Activated CD8-positive, alpha-beta memory T cell treated with anti-CD3 and anti-CD28 coated beads, Interleukin-2, amount 50 U/mL, for 48 hours (primary cell): Measurements from ENCODE around the gene CNTNAP2.

Experiments
- DNase-seq: peaks from one replicate; pipeline ENCODE4 v3.0.0-alpha.2; 2020

CNTNAP2 gene

DNA sequence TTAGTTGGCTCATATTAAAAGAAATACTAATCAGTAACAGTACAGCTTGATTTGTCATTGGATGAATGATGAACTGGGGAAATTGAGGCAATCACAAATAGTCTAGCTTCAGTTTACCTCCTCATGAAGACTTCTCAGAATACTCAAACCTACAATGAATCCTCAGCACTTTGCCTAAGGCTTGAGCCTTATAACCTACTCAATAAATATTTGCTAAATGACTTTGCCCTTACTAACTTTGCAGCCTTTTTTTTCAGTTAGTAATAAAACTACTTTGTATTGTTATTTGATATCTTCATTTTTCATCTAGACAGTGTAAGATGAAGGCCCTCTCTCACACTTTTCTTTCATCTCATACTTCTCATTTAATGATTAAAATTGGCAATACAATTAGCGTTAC lies 1311.5 kb downstream of the CNTNAP2 start:
- DNase-seq, result no peak

DNA sequence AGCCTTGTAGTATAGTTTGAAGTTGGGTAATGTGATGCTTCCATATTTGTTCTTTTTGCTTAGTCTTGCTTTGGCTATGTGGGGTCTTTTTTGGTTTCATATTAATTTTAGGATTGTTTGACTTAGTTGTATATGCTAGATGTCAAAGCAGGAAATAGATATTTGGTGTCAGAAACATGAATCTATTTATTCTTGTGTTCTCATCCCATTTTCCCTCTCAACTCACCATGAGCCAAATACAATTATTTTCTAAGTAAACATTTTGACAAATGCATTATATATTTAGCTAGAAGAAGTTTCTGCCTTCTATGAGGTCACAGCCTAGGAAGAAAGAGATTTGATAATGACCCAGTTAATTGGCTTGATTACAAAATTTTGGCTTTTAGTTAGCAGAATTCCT lies 1313.4 kb downstream of the CNTNAP2 start:
- DNase-seq, result no peak

DNA sequence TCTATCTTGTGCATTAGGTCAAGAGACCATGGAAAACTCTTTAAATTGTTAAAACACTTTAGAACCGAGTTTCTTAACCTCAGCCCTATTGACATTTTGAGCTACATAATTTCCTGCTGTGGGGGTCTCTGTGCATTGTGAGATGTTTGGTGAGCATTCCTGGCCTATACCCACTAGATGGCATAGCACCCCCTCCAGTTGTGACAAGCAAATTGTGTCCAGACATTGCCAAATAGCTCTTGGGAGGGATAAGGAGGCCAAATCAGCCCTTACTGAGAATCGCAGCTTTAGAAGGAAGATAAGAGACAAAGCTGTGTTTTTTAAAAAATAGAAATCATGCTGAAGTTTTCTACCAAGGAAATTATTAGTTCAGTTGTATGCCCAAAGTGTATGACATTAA lies 1315.5 kb downstream of the CNTNAP2 start:
- DNase-seq, result no peak

DNA sequence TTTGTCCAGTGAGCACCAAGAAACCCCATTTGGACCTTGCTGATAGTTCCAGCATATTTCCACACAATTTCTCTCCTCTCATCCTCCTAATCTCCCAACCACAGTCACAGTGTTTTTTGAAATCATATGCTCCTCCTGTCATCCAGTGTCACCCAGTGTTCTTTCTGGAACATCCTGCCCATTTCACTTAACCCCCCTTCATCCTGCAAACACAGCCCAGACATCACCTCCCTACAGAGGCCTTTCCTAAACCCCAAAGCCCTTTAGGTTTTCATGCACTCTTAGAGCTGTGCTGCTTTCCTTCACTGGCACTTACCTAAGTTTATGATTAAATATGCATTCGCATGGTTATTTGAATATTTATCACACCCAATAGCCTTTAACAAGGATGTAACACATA lies 1316.0 kb downstream of the CNTNAP2 start:
- no peak for DNase-seq

DNA sequence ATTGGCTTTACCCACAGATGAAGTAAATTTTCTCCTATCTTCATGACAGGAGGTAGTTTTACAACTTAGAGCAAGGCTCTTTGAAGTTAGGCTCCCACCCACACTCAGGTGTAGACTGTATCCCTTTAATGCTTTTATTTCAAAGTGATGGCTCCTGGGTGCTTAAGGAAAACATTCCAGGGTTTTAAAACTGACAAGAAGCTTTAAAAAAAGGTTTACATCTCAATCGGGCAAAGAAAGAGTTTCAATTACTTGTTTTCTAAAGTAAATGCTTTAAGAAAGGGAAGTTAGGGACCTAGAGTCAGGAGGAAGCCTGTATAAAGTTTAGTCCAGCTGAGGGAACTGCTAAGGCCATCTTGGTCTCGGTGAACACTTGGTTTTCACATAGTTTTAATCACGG lies 1320.1 kb downstream of the CNTNAP2 start:
- DNase-seq, result no peak

DNA sequence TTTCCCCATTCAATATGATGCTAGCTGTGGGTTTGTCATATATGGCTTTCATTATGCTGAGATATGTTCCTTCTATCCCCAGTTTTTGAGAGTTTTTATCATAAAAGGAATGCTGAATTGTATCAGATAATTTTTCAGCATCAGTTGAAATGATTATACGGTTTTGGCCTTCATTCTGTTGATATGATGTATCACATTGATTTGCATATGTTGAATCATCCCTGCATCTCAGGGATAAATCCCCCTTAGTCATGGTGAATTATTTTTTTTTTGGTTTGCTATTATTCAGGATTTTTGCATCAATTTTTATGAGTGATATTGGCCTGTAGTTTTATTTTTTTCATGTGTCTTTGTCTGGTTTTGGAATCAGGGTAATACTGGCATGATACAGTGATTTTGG lies 1321.6 kb downstream of the CNTNAP2 start:
- DNase-seq, result no peak

DNA sequence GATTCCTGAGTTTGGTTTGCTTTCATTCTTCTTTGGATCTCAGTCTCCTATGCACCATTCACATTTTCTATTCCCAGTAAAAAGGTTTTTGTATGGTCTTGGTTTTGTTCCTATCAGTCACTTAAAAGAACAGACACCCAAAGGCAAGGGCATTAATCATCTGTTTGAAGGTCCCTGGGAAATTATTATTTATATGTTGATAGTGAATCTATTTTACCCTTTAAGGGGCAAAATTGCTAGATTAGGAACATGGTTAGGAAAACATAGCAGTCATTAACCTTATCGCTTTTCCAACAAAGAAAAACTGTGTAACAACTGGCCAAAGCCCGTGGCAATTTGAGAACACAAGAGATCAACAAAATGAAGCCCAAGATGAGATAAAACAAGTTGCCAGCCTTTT lies 1327.3 kb downstream of the CNTNAP2 start:
- no peak for DNase-seq

DNA sequence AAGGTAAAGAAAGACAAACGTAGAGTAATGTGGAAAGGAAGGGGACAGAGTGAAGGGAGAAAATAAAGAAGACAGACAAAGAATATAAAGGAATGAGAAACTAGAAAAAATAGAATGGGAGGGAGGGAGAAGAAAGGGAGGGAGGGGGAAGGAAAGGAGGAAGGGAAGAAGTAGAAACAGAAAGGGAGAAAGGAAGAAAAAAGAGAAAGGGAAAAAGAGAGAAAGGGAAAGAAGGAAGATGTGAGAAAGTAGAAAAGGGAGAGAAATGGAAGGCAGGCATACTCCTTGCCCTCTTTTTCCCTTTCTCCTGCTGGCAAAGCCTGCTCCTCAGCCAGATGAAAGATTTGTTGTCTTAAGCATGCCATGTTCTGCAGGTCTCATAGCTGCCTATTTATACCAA lies 1336.2 kb downstream of the CNTNAP2 start:
- DNase-seq, result no peak

DNA sequence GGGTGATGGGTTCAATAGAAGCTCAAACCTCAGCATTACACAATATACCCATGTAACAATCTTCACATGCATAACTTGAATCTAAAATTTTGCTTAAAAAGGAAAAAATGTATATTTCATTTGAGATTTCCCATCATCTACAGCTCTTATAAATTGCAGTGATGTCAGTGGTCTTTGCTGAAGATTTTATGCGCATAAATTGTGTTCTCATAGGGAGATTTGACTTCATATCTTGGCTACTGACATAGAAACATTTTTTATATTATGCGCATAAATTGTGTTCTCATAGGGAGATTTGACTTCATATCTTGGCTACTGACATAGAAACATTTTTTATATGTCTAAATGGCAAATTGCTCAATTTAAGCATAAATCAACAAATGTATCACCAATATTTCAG lies 1348.6 kb downstream of the CNTNAP2 start:
- DNase-seq, result no peak

DNA sequence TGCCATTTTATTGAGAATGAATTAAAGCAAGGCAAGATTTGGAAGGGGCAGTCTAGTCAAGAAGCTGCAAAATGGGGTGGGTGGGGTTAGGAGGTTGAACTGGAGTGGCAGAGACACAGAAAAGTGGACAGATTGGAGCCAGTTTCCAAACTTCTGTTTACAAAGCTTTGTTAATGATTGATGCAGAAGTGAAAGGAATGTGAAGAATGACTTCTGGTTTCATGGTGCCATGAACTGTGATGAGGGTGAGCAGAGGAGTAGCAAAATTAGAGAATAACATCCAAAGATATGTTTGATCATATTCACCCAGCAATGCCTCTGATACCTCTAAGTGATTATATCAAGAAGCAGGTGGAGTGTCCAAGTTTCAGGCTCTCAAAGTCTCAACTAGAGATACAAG lies 1356.0 kb downstream of the CNTNAP2 start:
- no peak for DNase-seq

DNA sequence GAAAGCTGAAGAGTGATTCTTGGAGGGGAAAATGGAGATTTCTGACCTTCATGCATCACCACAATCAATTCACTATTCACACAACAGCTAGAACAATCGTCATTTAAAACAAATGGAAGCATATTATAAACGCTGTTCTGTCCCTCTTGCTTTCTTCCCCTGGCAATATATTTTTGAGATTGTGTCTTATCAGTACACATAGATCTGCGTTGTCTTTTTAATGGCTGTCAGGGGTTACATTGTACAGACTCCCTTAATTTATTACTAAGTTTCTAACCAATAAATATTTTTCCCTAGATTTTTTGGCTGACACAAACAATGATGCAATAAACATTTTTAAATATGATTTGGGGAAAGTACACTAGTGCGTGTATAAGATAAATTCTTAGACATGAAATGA lies 1358.3 kb downstream of the CNTNAP2 start:
- DNase-seq, result no peak

DNA sequence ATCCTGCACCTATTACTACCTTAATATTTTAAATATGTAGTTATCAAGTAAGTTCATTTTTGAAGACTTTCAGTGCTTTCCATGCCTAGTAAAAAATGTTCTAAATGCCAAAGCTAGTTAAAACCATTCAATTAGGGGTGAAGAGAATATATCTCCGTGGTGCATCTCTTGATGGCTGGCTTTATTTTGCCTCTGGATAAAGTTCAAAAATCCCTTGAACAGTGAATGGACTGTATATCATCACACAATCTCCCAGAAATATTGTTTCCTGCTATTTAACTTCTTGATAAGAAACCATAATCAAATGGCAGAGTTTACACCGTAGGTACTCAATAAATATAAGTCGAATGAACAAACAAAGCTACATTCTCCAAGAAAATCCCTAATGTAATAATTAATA lies 1360.9 kb downstream of the CNTNAP2 start:
- no peak for DNase-seq

DNA sequence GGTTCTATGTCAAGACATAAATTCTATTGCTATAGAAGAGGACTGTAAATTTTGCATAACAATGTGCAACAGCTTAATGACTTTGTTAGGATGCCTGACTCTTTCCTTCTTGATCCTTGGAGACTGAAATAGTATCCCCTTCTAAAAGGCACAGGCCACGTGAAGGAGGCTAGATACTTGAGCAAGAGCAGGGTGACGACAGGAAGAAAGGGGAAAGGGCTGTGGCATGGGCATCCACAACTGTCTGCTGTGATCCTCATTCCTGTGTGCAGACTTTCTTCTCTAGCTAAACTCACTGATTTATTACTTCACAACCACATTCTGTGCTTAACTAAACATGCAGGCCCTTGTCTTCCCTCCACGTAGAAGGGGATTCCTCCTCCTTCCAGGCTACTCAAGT lies 1362.2 kb downstream of the CNTNAP2 start:
- no peak for DNase-seq

DNA sequence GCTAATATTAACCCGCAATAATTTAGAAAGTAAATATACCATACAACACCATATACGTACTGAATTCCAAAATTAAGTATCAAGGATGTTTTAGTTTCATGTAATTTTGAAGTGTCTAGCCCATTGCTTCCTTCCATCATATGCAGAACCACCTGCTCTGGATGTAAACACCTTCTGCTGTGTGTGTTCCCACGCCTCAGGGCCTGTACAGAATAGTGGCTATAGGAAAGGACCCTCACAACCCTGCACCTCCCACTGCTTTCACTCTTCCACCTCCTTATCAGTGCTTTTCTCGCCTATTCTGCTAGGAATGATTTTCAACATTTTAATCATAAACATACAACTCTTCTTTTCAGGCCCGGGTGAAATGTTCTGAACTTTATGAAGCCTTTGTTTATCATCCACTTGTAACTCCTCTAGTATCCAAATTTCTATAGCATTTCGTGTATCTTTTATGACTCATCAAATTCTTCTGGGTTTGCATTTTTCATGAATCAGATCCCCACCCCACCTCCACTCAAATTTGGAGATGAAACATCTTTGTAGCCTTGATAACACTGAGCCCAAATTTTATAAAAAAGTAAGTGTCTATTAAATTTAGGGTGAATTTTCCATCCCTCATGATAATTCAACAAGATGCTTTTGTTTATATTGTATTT lies 1367.2 kb downstream of the CNTNAP2 start:
- DNase-seq, result no peak

DNA sequence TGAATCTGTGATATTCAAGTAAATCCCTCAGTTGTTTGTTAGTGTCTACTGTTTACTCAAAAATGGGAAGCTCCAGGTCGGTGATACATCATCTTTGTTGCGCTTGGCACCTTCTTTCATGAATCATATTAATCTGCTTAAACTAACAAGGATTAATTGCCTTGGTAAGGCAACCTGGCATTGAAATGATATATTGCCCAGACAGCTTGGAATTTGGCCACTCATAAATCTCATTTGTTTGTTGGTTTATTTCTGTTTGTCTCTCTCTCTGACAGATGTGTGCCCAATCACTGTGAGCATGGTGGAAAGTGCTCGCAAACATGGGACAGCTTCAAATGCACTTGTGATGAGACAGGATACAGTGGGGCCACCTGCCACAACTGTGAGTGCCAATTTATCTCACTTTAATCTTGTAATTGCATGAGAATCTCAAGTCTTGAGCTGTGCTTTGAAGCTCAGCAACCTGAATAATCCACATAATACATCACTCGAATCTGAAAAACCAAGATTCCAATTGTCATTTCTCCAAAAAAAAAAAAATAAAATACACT lies 1369.1 kb downstream of the CNTNAP2 start:
- DNase-seq, result no peak

DNA sequence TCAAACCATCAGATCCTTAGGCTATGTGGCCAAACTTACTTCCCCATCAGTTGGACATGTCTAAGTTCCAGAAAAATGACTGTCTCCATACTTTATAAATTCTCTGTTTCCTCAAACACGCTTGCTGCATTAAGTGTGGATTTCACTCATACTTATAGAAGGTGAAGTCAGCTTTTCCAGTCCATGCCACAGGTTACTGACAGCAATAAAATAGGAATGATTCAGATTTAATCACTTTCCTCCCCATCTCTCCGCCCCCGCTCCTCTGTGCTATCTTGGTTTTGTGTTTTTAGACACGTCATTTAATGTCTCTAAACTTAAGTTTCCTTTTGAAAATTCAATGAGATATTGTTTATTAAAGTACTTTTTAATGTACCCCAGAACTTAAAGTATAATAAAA lies 1376.0 kb downstream of the CNTNAP2 start:
- DNase-seq, result no peak

DNA sequence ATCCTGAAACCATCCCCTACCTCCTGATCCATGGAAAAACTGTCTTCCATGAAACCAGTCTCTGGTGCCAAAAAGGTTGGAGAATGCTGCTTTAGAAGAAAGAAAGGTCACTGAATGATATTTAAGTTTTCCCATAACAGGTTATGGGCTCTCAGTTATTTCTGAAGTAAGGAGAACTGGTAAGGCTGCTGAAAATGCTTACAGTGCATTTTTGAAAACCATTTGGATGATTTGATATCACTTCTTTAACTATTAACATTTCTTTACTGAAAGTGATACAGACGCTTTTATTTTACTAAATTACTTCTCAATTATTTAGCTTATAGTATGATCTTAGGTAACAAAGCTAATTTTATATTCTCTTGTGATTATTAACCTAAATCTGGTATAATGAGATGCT lies 1379.6 kb downstream of the CNTNAP2 start:
- DNase-seq, result no peak

DNA sequence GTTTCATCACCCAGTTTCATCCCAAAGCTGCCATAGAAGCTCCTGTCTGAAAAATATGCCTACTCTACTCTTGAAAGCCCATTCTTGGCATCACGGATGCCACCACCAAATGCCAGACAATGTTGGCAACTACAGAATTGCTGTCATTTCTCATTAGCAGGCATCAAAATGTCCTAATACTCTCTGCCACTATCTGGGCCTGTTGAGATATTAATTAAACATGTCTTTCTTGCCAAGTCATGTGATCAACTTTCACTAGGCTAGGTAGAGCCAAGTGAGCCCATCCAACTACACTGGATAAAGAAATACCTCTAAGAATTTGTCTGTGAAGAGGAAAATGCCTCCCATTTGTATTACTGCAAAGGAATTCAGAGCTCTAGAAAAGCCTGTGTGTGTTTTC lies 1380.6 kb downstream of the CNTNAP2 start:
- no peak for DNase-seq

DNA sequence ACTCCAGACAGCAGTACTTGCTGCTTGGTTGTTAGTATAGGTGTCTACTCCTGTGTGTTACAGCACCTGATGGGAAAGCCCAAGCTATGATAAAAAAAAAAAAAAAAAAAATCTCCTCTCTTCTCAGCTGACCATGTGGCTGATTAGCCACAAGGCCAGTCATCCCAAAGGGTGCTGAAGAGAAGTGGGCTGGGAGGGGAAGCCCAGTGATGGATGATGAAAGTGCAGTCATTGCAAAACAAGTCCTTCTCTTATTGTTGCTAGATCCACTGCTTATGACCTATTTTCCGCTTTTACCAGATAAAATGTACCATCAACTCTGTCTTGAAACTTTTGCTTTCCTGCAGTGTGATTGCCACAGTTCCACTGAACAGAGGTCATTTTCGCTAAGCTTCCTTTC lies 1381.5 kb downstream of the CNTNAP2 start:
- no peak for DNase-seq

DNA sequence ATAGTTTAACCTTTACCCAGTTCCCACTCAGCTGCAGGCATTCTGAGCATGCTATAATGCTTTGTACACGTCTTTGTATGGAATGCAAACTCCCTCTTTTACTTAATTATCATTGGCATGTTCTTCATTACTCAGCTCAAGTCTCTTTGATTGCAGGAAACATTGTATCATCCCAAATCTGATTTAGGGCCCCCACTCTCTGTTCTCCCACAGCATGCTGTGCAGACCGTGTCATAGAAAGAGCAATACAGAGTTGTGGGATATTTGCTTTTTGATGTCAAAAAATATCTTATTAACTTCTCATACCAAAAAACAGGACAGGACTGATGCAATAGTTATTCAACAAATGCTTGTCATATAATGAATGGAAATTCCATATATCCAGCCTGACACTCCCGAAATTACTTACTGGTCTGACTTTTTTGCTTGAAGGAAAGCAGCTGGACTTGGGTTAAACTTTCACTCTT lies 1392.5 kb downstream of the CNTNAP2 start:
- DNase-seq, result no peak

DNA sequence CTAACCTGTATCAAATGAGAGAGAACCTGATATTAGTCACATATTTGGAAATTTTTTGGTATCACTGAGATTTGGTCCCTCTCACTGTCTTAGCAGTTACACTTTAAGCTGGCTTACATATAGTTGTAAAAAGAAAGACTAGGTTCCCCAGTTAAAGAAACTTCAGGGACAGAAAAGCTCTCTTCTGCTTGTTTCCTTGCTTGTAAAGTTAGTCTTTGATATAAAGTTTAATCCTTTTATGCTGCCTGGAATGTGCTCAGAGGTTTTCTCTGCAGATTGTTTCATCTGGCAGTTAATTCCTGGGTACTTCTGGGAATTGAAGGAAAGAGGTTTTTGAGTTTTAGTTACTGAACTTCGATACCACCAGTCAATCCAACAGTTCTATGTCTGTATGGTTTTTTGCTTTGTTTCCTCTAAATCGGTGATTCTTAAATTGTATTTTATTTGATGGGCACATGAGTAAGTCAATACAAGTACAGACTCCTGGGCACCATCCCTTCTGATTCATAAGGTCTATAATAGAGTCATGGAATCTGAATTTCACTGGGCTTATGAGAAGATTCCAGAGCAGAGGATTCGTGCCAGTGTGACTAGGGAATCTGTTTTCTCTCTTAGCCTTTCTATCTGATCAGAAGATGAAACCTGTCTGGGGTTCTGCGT lies 1393.1 kb downstream of the CNTNAP2 start:
- DNase-seq, result no peak

DNA sequence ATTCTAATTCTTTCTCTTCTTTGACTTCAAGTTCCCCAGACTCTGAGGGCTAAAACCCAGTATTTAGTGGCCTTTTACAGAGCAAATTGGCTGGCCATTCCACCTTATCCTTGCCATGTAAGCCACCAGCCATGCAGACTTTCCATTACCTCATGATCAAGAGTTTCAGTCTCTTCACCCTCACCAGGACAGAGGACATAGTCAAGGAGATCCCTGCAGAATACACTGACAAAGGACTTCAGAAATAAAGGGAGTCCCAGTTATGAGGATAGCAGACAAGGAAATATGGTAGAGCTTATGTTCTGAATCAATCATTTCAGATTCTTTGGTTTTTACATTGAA lies 1393.6 kb downstream of the CNTNAP2 start:
- DNase-seq, result no peak

DNA sequence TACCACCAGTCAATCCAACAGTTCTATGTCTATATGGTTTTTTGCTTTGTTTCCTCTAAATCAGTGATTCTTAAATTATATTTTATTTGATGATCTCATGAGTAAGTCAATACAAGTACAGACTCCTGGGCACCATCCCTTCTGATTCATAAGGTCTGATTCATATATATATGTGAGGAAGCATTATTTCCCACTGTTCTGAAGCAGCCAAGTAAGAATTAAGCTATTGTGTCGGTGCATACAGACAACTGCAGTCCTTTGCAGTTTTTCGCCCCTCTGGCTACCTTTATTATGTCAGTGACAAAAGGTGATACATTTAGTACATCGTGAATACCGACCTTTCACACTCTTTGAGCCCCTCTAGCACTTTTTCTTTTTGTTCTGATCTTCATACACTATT lies 1394.3 kb downstream of the CNTNAP2 start:
- DNase-seq, result no peak

DNA sequence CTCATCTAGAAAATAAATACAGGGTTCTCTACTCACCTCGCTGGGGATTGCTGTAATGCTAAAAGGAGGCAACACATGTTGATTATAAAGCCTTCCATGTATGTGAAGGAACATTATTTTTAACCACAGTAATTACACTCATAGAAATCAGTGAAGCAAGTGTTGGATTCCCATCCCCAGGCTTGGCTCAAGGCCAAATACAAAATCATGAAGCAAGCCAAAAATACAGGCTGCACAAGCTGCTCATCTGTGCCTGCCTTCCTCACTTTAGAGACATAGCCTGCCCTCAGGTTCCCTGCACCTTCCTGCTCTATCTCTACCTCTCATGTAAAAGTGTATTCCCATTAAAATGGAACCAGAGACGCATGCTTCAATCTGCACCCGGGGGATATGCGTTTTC lies 1396.8 kb downstream of the CNTNAP2 start:
- DNase-seq, result no peak

DNA sequence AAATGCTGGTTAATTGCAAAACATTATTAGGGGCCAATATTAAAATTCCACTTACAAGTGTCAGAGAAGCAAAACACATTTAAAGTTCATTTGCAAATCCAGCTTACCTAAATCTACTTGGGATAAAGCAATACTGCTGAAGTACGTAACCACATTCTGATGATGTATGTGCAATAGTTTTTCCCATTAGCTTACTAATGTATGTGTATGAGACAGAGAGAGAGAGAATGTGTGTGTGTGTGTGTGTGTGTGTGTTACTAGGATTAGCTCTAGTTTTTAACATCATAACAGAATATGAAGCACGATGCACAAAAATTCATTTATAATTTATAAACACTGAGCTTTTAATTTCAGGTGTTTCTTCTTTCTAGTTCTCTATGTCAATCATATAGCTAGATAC lies 1399.8 kb downstream of the CNTNAP2 start:
- DNase-seq, result no peak
